GM21717 (cell line): ENCODE data around the gene SYTL1.

Experiments
- ATAC-seq: cut with Tn5 transposase; IDR thresholded peaks from one replicate; pipeline ENCODE4 v1.9.1; 2021; ENCODE audit warnings: mild to moderate bottlenecking, moderate library complexity; ENCODE audit not compliant: unreplicated experiment

SYTL1 gene

GRCh38 chr1:27318136-27318535 is 23.7 kb upstream of the SYTL1 start:
- no peak for ATAC-seq

GRCh38 chr1:27318596-27318995 is 23.2 kb upstream of the SYTL1 start:
- no peak for ATAC-seq

- ATAC-seq = peak; percentile 80
These were observed 19.8 kb upstream of the SYTL1 start, which contains the start of gene TMEM222 for GRCh38 chr1:27321813-27322568. TSS of gene TMEM222 (plus strand) at chr1:27322163. CDS start at chr1:27322198, 35 bp downstream.

- no peak for ATAC-seq
These were observed 19.1 kb upstream of the SYTL1 start for GRCh38 chr1:27322569-27323240.

GRCh38 chr1:27325286-27325685 is 16.5 kb upstream of the SYTL1 start:
- ATAC-seq = no peak

- no peak for ATAC-seq
These were observed 13.9 kb upstream of the SYTL1 start for GRCh38 chr1:27327964-27328363.

DNA sequence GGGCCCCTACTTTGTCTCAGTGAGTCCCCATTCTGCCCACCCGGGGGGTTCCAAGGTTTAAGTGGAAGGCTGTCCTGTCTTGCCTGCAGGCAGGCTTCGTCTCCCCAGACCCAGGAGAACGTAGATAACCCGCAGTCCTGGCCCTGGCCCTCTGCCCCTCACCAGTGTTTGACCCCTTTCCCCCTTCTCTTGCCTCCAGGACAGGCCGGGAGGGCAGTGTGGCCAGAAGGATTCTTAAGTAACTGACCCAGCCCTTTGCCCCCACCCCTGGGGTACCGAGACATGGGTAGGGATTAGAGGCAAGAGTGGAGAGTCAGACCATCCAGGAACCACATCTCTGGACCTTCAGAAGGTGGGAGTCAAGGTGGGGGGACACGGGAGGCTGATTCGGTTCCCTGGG is 11.0 kb upstream of the SYTL1 start:
- ATAC-seq = no peak

DNA sequence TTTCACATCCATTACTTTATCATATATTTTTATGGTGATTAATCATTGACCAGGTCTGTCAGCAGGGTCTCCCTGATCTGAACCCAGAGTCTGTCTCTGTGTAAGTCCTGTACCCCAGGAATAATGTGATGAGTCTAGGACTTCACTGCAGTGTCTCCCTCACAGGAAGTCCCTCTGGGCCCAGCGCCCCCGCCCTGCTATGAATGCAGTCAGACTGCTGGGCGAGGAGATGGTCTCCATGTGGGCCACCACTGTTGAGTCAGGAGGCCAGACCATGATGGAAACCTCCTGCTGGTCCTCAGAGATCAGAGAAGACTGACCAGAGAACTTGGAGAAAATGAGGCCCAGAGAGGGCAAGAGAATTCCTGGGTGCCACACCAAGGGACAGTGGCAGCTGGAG is 10.4 kb upstream of the SYTL1 start:
- no peak for ATAC-seq

DNA sequence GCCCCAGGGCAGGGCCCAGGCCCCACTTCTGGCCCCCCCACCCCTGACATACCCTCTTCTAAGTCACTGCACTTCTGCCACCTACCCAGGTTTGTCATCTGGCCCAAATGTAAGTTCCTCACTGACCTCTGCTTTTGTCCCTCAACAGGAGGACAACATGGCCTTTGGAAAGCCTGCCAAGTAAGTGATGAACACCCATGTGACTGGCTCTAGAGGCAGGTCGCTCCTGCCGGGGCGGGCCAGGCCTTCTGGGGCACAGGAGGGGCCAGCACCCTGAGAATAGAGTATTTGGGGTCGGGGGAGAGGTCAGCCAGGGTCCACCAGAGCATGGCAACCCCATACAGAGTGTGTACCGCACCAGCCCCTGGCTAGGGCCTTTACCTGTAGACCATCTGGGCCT is 9.9 kb upstream of the SYTL1 start:
- no peak for ATAC-seq

DNA sequence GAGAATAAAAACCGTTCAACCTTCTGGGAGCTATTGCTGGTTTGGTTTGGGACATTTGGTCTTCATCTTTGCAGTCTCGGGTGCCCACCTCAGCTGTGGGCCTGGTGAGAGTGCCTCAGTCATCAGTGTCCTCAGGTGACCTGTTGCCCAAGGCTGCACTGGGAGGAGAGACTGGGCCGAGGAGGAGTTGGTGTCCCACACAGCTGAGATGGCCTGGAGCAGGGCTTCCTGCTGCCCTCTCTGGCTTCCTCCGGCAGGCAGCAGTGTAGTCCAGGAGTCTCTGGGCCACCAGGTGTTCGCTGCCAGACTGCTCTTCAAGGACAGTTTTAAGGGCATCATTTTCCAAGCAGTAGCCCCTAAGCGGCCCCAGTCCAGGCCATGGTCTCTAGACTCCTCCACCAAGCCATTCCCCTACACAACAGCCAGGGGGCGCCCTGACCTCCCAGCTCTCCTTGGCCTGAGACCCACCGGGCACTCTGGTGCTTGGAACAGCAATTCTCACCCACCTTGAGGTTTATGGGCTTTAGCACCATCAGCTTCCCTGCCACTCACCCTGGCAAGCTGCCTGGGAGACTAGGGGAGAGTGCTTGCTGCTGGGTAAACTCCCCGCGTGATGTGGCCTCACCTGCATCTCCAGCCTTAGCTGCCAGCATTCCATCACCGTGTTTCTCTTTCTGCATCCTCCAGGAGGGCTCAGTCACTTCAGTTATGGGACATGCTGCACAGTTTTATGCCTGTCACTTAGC is 9.1 kb upstream of the SYTL1 start:
- no peak for ATAC-seq

- no peak for ATAC-seq
These were observed 8.0 kb upstream of the SYTL1 start for GRCh38 chr1:27333717-27334279.

DNA sequence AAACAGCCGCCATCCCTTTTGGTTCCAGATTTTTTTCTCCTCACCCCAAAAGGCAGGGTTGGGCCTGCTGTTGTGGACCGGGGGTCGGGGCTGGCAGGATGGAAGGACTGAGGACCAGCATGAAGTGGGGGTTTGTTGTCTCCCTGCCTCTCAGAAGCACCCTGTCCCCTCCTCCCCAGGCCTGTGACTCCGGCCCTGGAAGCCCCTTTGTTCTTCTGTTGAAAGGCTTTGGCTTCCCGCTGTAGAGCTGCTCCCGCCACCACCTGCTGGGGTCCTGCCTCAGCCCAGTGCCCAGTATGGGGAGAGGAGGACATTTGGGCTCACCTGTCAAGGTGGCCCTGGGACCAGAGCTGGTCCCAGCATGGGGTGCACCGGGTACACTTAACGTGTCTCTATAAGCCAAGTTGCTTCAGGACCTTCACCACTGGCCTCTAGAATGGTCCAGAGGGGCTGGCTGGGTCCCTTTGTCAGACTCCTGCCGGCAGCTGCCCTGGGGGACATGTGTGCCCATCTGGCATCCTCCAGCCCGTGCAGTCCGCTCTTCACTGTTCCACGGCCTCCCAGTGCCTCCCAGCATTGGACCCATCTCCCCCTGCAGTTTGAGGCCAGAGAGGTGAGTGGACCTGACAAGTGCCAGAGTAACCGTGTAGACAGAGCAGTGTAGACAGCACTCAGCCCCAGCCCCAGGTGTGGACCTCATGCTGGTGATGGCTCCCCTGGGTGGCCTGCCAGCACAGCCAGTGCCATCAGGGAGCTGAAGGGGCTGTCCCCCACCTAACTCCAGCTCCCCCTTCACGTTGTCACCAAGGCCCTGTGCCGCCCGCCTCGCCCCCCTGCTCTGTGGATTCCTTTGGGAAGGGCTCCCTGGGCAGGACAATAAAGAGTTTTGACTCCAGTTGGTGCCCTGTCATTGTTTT is 6.1 kb upstream of the SYTL1 start:
- ATAC-seq = no peak

DNA sequence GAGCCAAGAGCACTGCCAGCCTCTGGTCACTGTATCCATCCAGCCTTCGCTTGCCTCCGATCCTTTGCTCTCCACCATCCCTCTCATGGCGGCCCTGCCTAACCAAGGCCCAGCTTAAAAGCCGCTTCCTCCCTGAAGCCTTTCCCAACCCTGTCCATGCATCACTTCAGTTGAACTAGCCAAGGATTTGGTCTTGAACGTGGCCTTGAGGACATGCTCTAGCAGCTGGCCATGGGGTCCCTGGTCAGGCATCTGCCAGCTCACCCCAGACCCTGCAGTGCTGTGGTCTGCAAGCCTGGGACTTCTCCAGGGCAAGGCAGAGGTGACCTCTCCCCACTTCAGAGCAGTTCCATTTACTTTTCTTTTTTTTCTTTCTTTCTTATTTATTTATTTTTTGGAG is 5.1 kb upstream of the SYTL1 start:
- ATAC-seq = no peak

GRCh38 chr1:27338751-27339150 is 3.1 kb upstream of the SYTL1 start:
- no peak for ATAC-seq

DNA sequence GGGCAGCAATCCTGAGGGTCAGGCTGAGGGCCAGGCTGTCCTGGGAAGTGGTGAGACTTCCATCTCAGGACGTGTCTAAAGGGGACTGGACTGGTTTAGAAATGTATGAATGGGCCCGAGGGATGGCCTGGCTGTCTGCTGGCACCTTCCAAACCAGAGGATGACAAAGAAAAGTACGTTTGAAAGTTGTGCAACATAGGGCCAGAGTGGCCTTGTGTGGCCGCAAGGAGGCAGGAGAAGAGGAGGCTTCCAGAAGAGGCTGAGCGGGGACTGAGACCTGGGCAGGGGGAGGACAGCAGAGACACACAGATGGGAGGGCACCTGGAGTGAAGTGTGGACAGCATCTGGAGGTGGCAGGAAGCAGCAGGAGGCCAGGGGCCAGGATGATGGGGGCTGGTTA is 2.6 kb upstream of the SYTL1 start:
- no peak for ATAC-seq

DNA sequence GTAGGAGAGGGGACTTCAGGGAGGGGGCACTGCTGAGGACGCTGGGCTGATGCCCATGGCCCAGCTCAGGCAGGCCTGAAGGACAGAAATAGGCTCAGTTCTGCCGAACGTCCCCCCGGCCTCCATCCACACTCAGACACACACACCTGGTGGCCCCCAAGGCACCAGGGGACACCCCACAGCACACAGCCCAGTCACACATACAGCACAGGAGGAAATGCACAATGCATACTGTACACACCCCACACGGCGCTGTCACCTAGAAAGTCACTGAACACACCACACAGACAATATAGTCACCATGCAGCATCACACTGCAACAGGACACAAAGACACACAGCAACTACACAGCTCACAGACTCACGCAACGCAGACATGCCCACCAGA is 562 bp downstream of the SYTL1 start:
- ATAC-seq = peak; percentile 15

DNA sequence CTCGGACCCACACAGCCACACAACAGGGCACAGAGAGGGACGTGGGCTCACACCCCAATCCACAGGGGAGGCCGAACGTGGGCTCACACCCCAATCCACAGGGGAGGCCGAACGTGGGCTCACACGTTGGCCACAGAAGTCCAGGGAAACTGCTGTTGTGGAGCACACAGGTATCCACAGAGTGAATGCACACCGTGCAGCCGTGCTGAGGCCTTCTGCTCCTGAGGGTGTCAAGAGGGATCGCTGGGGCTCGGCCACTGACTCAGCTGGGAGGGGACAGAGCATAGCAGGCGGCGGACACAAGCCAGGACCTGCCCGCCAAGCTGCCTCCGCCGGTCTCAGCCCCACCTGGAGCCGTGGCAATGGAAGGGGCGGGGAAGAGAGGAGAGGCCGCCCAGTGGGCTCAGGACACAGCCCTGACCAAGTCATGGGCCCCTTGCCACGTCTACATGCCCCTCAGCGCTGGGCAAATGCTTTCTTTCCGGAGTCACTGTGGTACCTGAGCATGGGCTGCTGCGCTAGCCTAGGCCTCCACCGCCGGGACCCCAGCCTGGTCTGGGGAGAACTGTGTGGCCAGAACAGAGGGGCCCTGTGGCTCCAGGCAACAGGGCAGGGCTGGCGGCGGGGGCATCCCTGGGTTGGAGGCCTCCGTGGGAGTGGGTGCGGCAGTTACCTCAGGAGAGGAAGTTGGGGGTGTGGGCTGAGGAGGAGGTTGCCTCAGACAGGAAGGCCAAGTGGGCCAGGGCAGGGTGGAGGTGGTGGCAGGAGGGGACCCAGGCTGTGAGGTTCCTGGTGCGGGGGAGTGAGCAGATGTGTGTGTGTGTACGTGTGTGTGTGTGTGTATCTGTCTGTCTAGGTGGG is 1.2 kb downstream of the SYTL1 start:
- ATAC-seq = peak; percentile 39

GRCh38 chr1:27343639-27344025 is 1.8 kb downstream of the SYTL1 start:
- no peak for ATAC-seq

GRCh38 chr1:27345272-27345671 is 3.5 kb downstream of the SYTL1 start:
- no peak for ATAC-seq

DNA sequence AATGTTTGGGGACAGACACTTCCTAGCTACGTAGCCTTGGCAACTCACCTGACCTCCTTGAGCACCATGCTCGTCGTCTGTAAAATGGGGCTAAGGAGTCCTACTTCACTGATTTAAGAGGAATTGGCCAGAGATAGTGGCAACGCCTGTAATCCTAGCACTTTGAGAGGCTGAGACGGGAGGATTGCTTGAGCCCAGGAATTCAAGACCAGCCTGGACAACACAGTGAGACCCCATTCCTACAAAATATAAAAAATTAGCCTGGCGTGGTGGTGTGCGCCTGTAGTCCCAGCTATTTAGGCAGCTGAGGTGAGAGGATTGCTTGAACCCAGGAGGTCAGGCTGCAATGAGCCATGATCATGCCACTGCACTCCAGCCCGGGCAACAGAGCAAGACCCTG is 4.5 kb downstream of the SYTL1 start:
- ATAC-seq = no peak
